ENCODE measurements around the gene PRR3. TPM values are rescaled to one million over a fixed set of nuclear protein-coding genes. Genes with fewer than 3 reads are reported as not detected.

The PRR3 gene
- total and polyA plus RNA-seq, 9 donors, result 8.6 to 35.0 (median 20.9) TPM

GRCh38 chr6:30548375-30548774 lies 8.7 kb upstream of the PRR3 start:
- WGBS, 3 donors, result 37 to 49% (median 46%) methylated on average over 2 of the region's 2 CpGs
- TF ChIP-seq EP300 (IDR thresholded peaks at IDR 0.05) (no peak), POLR2A (IDR thresholded peaks at IDR 0.05) (no peak), CTCF (IDR thresholded peaks at IDR 0.05) (no peak)
- H3K9me3 ChIP-seq, result no peaks in the 10 kb centered on the region
- intact Hi-C loops (cut with DNase I), result loop anchor here in 3 of 4 donors (5.0 to 10.0 kb wide), 4 partner anchors 66 to 536 kb away; partner anchors contain the start of gene DHX16 (in 1 of the 3)
- no peaks in the 10 kb centered on the region for H3K36me3 ChIP-seq
- no peak overlapping the region for H3K27ac ChIP-seq
- H3K4me1 ChIP-seq (ENCODE audit: insufficient read depth), result no peaks in the 10 kb centered on the region
- no peaks in the 10 kb centered on the region for H3K27me3 ChIP-seq
- no peak for DNase-seq
- H3K4me3 ChIP-seq, result no peak overlapping the region

- no peak overlapping the region for H3K27ac ChIP-seq
- H3K36me3 ChIP-seq, result no peaks in the 10 kb centered on the region
- WGBS, 3 donors, result 86 to 90% (median 86%) methylated on average over 4 of the region's 4 CpGs
- DNase-seq, result no peak
- peaks cover 7% of the 10 kb centered on the region for H3K4me1 ChIP-seq (ENCODE audit: insufficient read depth)
- no peaks in the 10 kb centered on the region for H3K27me3 ChIP-seq
- no peaks in the 10 kb centered on the region for H3K9me3 ChIP-seq
- H3K4me3 ChIP-seq, result no peak overlapping the region
- intact Hi-C loops (cut with DNase I), result no loop called here
- no peak for TF ChIP-seq EP300 (IDR thresholded peaks at IDR 0.05)
- no peak for TF ChIP-seq CTCF (IDR thresholded peaks at IDR 0.05)
- no peak for TF ChIP-seq POLR2A (IDR thresholded peaks at IDR 0.05)
Observed at GRCh38 chr6:30554404-30554803, 2.7 kb upstream of the PRR3 start.

GRCh38 chr6:30554962-30555815 lies 1.9 kb upstream of the PRR3 start:
- Histone ChIP-seq H3K36me3 (no peaks in the 10 kb centered on the region), H3K27me3 (no peaks in the 10 kb centered on the region), H3K4me3 (peak overlapping the region; percentile 66), H3K4me1 (ENCODE audit: insufficient read depth) (peaks cover 7% of the 10 kb centered on the region), H3K27ac (peak overlapping the region; percentile 93 to 98), H3K9me3 (no peaks in the 10 kb centered on the region)
- 6 to 8% (median 6%) methylated on average over 31 to 34 of the region's 34 CpGs for WGBS, 3 donors
- intact Hi-C loops (cut with DNase I), result no loop called here
- DNase-seq, result peak; percentile 71 to 87 (median 80)
- TF ChIP-seq CTCF (IDR thresholded peaks at IDR 0.05), result peak in 1 of 3 donors; percentile 19
- TF ChIP-seq EP300 (IDR thresholded peaks at IDR 0.05), result no peak
- no peak for TF ChIP-seq POLR2A (IDR thresholded peaks at IDR 0.05)

- Histone ChIP-seq H3K4me1 (ENCODE audit: insufficient read depth) (peaks cover 7% of the 10 kb centered on the region), H3K27me3 (no peaks in the 10 kb centered on the region)
Observed at GRCh38 chr6:30555816-30556065, 1.4 kb upstream of the PRR3 start.

More at GRCh38 chr6:30555816-30556065, 1.4 kb upstream of the PRR3 start:
- no peaks in the 10 kb centered on the region for H3K9me3 ChIP-seq
- no peak for DNase-seq
- intact Hi-C loops (cut with DNase I), result no loop called here
- H3K4me3 ChIP-seq, result peak overlapping the region; percentile 66
- 1% methylated on average over 15 of the region's 15 CpGs for WGBS, 3 donors
- TF ChIP-seq CTCF (IDR thresholded peaks at IDR 0.05), result no peak
- TF ChIP-seq EP300 (IDR thresholded peaks at IDR 0.05), result no peak
- no peak for TF ChIP-seq POLR2A (IDR thresholded peaks at IDR 0.05)
- H3K27ac ChIP-seq, result peak overlapping the region; percentile 93 to 98
- H3K36me3 ChIP-seq, result no peaks in the 10 kb centered on the region

All from ovary (tissue), 9 donors.